Measurements from ENCODE around the gene SEC14L5.

The SEC14L5 gene

DNA sequence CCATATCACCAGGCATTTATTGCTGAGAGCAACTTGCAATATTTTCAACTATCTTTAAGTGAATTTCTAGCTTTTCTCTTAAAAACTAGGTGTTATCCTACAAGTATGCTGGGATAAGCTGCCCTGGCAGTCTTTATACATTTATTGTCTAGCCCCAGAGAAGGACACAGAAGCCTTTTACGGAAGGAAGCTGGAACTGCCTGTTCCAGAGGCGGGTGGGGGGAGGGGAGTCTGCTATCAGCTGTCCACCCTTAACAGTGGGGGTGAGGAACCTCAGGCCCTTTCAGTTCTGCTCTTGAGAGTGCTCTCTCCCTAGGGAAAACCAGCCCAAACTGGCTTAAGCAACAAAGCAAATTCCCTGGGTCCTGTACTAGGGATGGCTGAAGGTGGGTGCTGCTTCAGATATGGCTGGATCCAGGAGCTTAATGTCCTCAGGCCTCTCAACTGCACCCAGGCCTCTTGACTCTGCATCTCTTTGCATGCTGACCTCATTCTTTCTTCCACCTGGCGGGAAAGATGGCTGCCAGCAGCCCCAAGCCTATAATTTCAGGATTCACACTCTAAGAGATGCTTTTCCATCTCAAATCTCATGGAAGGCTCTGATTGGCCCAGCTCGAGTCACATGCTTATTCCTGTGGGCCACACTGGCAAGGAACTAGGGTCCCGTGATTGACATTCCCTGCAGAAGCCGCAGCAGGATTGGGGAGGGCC, 59.0 kb downstream of the SEC14L5 start:
- no peak for DNase-seq

DNA sequence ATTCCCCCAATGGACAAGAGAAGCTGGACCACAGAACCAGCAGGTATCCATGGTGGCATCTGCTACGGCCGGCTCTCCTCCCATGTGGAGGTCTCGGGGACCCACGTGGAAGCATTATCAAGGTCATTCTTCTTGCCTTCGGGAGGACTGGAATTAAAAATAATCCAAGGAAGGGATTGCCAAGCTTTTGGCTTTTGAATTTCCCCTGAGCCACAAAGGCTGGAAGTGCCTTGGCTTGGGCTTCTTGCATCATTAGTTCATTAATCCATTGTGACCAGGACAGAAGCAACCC, 59.5 kb downstream of the SEC14L5 start:
- DNase-seq: no peak

DNA sequence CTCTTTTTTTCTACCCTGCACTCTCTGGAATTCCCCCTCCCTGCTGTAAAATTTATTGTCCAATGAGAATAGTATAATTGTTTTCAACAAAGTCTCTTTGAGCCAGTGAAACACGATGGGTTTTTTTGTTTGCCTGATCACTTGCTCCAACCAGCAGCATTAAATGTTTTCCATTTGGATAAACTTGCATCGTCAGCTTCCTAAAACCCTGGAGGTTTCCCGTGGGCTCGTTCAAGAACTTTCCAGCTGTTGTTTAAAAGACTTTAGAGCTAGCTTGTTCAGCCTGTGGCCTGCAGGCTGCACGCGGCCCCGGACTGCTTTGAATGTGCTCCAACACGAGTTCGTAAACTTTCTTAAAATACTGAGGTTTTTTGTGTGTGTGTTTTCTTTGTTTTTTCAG, 60.7 kb downstream of the SEC14L5 start:
- no peak for DNase-seq

DNA sequence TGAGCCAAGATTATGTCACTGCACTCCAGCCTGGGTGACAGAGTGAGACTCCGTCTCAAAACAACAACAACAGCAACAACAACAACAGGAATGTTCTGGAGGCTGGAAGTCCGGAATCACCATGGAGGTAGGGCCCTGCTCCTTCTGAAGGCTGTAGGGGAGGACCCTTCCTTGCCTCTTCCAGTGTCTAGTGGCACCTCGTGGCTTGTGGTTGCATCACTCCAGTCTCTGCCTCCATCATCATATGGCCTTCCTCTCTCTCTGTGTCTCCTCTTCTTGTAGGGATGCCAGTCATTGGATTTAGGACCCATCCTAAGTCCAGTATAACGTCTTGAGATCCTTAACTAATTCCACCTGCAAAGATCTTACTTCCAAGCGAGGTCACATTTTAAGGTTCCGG, 61.6 kb downstream of the SEC14L5 start:
- no peak for DNase-seq

DNA sequence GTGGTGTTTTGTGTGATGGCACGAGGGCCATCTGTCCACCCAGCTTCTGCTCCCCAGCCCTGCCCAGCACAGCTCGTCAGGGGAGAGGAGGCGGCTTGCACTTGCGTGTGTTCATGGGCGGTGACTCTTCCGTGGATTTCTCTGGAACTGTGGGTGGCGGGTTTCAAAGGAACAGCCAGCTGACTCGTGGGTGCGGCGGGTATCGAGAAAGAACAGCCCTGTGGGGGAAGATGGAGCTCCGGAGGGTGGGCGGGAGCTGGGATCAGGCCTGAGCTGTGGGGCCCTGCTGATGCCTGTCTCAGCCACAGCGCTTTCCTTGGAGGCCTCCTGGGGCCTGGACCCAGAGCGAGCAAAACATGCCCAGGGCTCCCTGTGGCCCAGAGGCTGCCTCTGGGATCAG, 62.4 kb downstream of the SEC14L5 start:
- DNase-seq: no peak

DNA sequence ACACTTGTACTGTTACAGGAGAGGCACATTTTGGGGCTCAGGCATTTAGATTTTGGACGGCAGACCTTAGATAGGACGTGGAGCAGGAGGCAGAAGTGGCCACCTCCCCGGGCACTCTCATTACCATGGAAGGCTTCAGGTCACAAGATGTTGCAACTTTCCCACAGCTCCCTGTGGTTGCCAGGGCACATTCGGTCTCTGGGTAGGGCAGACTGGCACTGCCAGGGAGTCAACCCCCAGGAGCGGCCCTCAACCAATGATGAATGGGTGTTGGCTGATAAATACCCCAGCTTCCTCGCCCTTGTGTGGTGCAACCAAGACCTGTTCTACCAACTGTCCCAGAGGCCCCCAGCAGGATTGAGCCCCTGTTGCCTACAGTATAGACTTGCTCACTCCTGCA, 64.4 kb downstream of the SEC14L5 start:
- DNase-seq: no peak

DNA sequence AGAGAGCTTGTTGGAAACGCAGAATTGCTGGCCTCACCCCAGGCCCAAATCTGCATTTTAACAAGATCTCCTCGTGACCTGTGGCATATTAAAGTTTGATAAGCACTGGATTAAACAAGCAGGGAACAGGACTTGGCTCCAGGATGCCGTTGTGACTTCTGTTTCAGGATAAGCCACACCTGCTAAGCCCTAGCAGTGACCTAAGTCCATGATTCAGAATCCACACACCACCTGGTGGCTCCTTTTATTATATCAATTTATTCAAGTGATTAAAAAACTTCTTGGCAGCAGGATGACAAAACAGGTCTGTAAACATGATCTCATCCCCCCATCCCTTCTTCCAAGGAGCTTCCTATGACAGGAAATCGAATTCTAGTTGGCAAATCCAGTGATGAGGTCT, 66.5 kb downstream of the SEC14L5 start:
- no peak for DNase-seq

DNA sequence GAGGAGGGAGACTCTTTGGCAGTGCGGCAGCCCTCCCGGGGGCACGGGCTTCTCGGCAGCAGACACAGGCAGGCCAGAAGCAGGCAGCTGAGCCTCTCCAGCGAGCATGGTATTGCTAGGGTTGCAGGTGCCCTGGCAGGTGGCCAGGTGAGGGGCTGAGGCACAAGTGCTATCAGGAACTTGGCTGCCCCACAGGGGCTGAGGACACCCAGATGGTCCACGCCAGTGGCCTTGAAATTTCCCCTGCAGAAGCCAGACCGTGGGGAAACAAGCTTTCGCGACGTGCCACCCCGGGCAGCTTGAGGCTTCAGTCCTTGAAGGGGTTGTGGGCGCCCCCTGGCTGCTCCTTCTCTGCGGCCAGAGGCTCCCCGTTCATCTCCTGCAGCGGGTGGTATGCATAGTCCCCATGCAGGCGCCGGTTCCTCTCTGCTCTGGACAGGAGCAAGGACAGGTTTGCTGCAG, 67.1 kb downstream of the SEC14L5 start:
- DNase-seq: no peak

DNA sequence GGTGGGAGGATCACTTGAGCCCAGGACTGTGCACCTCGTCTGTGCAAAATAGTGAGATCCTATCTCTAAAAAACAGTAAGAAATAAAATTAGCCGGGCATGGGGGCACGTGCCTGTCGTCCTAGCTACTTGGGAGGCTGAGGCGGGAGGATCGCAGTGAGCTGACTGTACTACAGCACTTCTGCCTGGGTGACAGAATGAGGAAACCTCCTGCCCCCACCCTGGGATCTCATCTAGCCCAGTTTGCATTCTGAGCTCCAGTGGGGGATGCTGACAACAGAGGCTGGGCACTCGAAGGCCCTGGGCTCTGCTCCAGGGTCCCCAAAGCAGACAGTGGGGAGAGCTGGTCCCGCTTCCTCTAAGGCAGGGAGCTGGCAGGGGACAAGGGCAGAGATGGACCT, 68.5 kb downstream of the SEC14L5 start:
- no peak for DNase-seq

DNA sequence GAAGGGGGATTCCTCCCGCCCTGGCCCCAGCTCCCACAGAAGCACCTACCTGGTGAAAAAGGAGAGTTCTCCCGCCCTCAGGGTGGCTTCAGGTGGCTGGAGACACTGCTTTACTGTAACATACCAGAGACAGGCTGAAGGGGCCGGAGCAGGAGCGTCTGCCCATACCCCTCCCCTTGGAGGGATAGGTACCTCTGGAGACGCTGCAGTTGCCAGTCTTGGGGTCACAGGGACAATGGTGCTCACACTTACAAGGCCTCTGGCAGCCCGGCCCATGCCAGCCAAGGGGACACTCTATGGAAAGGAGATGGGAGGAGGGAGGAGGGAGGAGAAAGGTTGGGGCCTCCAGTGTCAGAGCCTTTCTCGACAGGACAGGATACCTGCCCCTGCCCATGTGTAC, 69.0 kb downstream of the SEC14L5 start:
- DNase-seq: no peak

DNA sequence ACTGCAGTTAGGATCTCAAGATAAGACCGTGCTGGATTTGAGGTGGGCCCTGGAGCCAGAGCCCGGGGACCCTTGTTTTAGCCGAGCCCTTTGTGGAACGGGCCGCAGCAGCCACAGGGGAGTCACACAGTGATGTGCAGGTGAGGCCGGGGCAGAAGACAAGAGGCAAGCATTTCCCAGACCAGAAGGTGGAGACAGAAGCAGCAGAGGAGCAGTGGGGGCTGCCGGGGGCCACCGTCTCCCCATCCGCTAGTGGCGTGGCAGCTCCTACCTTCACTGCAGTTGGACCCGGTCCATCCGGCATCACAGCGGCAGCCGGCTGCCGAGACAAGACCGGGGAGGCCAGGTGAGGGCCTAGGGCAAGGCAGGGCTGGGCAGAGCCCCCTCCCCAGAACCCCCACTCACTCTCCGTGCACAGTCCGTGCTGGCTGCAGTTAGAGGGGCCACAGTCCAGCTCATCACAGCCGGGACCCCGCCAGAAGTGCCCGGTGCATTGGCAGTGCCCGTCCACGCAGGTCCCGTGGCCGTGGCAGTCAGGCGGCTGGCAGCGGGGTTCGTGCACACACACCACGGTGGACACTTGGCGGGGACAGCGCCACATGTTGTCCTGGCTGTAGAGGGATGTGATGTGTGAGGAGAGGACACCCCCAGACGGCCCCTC, 69.6 kb downstream of the SEC14L5 start:
- no peak for DNase-seq

DNA sequence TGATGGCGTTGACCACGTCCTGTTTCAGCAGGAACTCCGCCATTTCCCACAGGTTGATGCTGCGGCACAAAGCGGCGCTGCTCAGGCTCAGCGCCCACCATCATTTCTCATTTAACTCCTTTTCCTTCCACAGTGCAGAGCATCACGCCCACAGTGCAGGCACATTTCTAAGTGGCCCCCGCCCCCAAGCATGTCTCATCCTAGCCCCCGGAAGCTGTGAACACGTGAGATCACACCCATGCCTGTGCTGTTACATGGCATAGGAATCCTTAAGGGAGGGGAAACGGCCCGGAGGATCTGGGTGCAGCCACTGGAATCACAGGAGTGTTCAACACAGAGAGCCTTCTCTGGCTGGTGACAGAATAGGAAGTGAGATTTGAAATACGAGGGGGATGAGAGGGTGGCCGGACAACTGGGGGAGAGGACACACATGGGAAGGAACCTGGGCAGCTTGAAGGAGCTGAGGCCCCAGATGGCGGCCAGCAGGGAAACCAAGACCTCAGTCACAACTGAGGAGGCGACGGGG, 70.9 kb downstream of the SEC14L5 start:
- DNase-seq: no peak

DNA sequence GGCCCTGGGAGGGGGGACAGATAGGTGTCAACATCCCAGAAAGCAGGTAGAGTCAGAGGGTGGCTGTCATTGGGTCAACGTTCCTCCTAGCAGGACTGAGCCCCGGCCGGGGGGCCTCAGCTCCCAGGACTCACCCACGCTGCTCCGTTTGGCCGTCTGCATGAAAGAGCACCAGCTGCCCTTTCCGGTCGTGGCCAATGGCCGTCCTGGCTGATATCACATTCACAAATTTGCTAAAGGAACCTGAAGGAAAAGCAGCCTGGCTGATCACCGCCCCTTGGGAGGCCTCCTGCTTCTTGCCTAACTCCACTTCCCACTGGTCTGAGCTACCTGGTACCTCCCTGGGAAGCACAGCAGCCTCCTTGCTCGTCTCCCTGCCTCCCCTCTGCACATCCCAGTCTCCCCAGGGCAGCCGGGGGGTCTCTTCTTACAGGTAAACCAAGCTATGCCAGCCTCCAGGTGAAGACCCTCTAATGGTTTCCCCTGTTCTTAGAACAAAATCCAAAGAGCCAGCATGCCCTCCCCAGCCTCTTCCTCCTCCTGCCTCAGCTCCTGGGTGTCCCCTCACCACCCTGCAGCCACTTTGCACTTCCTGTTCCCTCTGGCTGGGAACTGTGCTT, 72.2 kb downstream of the SEC14L5 start:
- DNase-seq: no peak

DNA sequence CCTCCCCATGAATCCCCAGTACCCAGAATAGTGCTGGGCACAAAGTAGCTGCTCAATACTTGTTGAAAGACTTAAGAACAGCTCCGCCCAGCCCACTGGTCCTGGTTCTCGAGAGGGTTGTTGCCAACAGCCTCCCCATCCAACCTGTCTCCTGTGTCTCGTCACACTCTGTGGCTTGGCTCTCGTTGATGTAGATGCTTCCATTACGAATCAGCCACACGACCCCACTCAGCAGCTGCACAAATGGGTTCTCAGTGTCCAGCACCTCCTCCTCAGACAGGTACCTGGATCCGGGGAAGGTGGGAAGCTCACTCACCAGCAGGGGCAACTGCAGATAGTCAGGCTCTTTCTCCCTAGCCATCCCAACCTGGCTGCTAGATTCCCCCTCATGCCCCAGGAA, 73.5 kb downstream of the SEC14L5 start:
- no peak for DNase-seq

DNA sequence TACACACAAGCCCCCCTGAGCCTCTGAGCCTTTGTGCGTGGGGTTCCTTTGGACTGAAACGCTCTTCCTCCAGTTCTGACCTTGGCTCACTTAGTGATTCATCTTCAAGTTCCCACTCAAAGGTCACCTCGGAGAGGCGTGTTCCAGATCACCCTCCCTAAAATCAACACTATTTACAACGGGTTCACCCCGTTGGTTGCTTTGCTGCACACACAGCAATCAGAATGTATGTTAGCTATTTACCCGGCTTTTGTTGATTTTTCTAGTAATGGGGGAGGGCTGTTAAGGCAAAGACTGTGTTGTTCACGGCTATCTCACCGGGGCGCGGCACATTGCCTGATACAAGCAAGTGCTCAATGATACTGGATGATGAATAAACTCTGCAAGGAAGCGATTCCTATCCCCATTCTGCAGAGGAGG, 74.6 kb downstream of the SEC14L5 start:
- no peak for DNase-seq

DNA sequence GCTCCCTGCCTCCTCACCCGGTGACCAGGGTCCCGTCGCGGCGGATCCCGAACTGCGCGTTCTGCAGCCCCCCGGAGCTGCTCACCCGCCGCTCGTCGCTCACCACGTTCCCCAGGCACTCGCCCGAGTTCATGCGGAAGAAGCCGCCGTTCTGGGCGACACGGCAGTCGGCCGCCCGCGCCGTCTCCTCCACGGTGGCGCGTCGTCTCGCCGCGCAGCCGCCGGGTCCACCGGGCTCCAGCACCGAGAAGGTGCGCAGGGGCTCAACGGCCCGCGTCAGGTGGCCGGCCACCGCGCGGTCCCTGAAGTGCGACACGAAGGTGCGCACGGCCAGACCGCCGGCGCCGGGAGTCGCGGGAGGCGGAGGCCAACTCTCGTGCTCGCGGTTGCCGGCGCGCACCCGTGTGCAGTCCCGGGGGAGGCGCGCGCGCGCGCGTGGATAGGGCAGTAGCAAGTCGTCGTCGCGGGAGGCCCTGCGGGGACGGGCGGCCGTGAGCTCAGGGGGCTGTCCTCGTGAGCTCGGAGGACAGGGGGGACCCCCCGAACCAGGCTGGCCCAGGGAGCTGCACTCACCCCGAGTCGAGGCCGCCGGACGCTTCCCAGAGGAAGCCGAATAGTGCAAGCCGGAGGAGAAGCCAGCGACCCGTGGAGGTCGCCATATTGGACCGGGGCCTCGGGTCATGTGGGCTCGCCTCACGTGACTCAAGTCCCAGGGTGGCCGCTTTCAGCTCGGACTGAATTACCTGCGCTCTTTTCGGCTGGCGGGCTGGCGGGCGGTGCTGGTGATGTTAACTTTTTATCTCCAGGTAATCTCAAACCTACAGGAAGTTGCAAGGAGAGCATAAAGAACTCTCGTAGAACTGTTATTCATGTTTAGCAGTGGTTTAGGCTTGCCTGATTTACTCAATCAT, 75.4 kb downstream of the SEC14L5 start, which contains the start of gene NAGPA:
NAGPA (minus strand) TSS at position 680 of the 911 bp plus-strand sequence; CDS start at position 659, 21 bp downstream.
- peak; percentile 16 for DNase-seq

DNA sequence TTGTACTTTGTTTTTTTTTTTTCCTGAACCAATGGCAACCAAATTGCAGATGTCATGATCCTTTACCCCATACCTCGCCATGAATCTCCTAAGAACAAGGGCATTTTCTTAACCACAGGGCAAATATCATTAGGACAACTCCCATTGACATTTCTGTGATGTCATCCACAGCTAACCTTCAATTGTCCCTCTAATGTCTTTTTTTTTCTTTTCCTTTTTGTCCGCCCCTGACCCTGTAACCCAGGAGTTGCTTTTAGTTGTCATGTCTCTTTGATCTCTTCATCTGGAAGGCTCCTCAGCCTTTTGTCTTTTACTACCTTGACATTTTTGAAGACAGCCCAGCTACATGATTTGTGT, 76.0 kb downstream of the SEC14L5 start:
- DNase-seq: no peak

DNA sequence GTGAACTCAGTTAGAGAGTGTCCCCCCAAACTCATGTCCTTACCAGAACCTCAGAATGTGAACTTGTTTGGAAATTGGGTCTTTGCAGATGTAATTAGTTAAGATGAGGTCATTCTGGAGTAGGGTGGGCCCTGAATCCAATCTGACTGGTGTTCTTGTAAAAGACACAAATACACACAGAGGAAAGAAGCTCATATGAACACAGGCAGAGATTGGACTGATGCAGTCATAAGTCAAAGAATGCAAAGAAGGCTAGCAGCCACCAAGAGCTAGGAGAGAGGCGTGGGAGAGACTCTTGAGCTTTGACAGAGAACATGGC, 77.7 kb downstream of the SEC14L5 start:
- DNase-seq: no peak

DNA sequence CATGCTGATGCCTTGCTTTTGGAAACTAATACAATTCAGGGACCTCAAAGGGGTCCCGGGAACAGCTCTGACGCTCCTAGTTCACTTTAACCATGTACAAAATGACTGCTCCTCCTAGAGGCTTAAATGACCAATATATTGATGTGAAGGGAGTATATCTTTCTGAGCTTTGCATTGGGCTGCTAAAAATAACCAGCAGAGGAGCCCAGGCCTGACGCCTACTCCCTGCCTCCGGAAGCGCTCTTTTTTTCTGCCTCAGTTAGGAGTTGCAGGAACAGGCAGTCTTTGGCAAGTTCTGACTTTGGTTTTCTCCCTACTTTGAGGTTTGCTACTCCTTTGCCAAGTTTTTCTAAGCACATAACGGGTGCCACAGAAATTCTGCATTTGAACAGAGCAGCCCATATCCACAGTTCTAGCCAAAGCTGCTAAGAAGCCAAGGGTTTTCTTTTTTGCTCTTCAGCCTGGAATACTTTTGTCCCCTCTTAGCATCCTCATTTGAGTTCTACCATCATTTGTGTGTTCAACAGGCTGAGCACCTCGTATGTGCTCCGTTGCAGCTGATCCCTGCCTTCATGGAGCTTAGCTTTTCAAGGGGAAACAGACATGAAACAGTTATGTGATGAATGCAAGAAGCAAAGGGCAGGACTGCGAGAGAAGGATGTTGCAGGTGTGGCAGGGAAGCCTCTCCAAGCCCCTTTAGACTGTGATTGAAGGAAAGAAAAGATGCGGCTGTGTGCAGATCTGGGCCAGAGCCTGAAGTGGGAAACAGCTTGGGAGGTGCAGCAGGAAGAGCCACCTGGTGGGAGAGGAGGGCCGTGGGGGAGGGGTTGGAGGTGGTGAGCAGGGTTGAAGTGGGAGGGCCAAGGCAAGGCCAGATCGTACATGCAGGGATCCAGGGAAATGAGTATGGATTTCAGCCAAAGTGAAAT, 78.4 kb downstream of the SEC14L5 start:
- no peak for DNase-seq

DNA sequence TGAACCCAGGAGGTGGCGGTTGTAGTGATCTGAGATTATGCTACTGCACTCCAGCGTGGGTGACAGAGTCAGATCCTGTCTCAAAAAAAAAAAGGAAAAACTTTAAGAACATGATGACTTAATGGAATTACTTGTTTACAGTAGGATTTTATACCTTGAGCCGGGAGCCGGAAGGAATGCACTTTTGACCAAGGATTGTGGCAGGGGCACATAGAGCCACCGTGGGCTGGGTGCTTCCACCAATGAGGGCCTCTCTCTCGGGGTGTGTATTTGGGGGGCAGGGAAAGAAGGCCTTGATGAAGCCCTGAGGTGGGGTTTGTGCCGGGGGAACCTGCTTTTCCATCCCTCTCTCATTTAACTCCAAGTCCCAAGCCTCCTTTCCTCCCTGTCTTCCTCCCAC, 82.3 kb downstream of the SEC14L5 start:
- DNase-seq: no peak

DNA sequence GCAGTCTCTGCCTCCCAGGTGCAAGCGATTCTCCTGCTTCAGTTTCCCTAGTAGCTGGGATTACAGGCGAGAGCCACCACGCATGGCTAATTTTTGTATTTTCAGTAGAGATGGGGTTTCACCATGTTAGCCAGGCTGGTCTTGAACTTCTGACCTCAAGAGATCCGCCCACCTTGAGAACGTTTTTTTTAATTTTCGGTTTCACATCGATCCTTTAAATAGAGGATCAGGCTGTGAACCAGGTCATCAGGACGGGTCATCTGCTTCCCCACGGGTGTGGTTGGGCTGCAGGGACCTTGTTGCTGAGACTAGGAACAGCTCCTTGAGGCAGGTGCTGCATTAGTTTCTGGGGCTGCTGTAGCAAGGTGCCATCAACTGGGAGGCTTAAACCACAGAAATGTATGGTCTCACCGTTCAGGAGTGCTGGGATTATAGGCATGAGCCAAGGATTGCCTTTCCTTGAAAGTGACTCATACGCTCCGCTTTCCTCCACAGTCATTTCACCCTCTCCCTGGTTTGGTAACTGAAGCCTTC, 83.5 kb downstream of the SEC14L5 start:
- DNase-seq: no peak
